Ovary (tissue), 3 donors: ENCODE data around the gene TFCP2.

ENCODE experiments used
- CTCF ChIP-seq, 3 donors: fragments of 450-650 bp in 2 of 3; fragments of 200-600 bp in 1 of 3; IDR thresholded peaks; one replicate each; pipeline versions ENCODE4 v1.5.1 to v1.8.0; 2016 to 2022; ENCODE audit warnings: antibody characterized with exemption in 3 of 3, mild to moderate bottlenecking in 1 of 3
- EP300 ChIP-seq: sonication (generic); formaldehyde crosslinking; IDR thresholded peaks from one replicate; pipeline ENCODE4 v1.6.1; 2017; ENCODE audit warnings: antibody characterized with exemption
- donor health status: DM: no; HTN: no; CAD: no.

GRCh38 chr12:51183349-51183748, 10.4 kb upstream of the TFCP2 start:
- TF ChIP-seq CTCF (IDR thresholded peaks at IDR 0.05) = no peak
- no peak for TF ChIP-seq EP300
